WERI-Rb-1 (cell line): Measurements from ENCODE around the gene FBLN5.

Experiments used
- DNase-seq: peaks from one replicate; pipeline ENCODE4 v3.0.0-alpha.2; 2020
- H3K27ac ChIP-seq: fragments of 250-450 bp; sonication (Bioruptor Pico); 2 replicates; pipeline ENCODE4 v1.5.1; 2020; ENCODE audit warnings: mild to moderate bottlenecking, moderate library complexity
- H3K27me3 ChIP-seq: fragments of 250-450 bp; sonication (Bioruptor Pico); 2 replicates; pipeline ENCODE4 v1.5.1; 2021; ENCODE audit warnings: mild to moderate bottlenecking, low read depth, moderate library complexity; ENCODE audit not compliant: insufficient read depth, severe bottlenecking
- H3K36me3 ChIP-seq: fragments of 250-450 bp; sonication (Bioruptor Pico); 2 replicates; pipeline ENCODE4 v1.5.1; 2020; ENCODE audit warnings: mild to moderate bottlenecking, moderate library complexity
- H3K4me3 ChIP-seq: 2 replicates; pipeline ENCODE4 v1.5.1; 2011; ENCODE audit warnings: low read depth, mild to moderate bottlenecking, control low read depth, low read length
- H3K9me3 ChIP-seq: fragments of 250-450 bp; sonication (Bioruptor Pico); 2 replicates; pipeline ENCODE4 v1.5.1; 2021; ENCODE audit warnings: mild to moderate bottlenecking, moderate library complexity; ENCODE audit not compliant: severe bottlenecking
- CTCF ChIP-seq: IDR thresholded peaks from 2 replicates; pipeline ENCODE4 v1.5.1; 2011; ENCODE audit warnings: low read depth, mild to moderate bottlenecking, control low read depth, inconsistent platforms, low read length

Gene FBLN5

GRCh38 chr14:91956616-91957015 lies 9.1 kb upstream of the FBLN5 start:
- H3K27me3 ChIP-seq: no peaks in the 10 kb centered on the region

GRCh38 chr14:91955168-91955567 lies 7.7 kb upstream of the FBLN5 start:
- Histone ChIP-seq H3K36me3 (no peaks in the 10 kb centered on the region), H3K27ac (no peak overlapping the region), H3K4me3 (no peak overlapping the region), H3K27me3 (no peaks in the 10 kb centered on the region), H3K9me3 (no peaks in the 10 kb centered on the region)
- no peak for TF ChIP-seq CTCF
- no peak for DNase-seq

More at GRCh38 chr14:91956616-91957015, 9.1 kb upstream of the FBLN5 start:
- Histone ChIP-seq H3K27ac (no peak overlapping the region), H3K4me3 (no peak overlapping the region), H3K9me3 (no peaks in the 10 kb centered on the region), H3K36me3 (no peaks in the 10 kb centered on the region)
- DNase-seq: no peak
- no peak for TF ChIP-seq CTCF

- H3K27ac ChIP-seq: no peak overlapping the region
- H3K36me3 ChIP-seq: no peaks in the 10 kb centered on the region
- H3K4me3 ChIP-seq: no peak overlapping the region
- H3K27me3 ChIP-seq: no peaks in the 10 kb centered on the region
- no peak for TF ChIP-seq CTCF
- no peak for DNase-seq
- H3K9me3 ChIP-seq: no peaks in the 10 kb centered on the region
Measured at GRCh38 chr14:91953170-91953985, 5.9 kb upstream of the FBLN5 start.

- Histone ChIP-seq H3K9me3 (no peaks in the 10 kb centered on the region), H3K4me3 (peak overlapping the region; percentile 52), H3K27me3 (no peaks in the 10 kb centered on the region), H3K27ac (no peak overlapping the region), H3K36me3 (no peaks in the 10 kb centered on the region)
- no peak for DNase-seq
- TF ChIP-seq CTCF: no peak
Measured at GRCh38 chr14:91946622-91947474, 646 bp downstream of the FBLN5 start.

- no peak for DNase-seq
- H3K9me3 ChIP-seq: no peaks in the 10 kb centered on the region
- H3K27ac ChIP-seq: no peak overlapping the region
- no peaks in the 10 kb centered on the region for H3K36me3 ChIP-seq
- H3K27me3 ChIP-seq: no peaks in the 10 kb centered on the region
- no peak overlapping the region for H3K4me3 ChIP-seq
- TF ChIP-seq CTCF: no peak
Measured at GRCh38 chr14:91945751-91946621, 1.5 kb downstream of the FBLN5 start.
